Measurements from ENCODE around the gene MMP10.

GRCh38 chr11:102751673-102752072, 28.8 kb downstream of the MMP10 start:
- TF ChIP-seq, protein P1, sequence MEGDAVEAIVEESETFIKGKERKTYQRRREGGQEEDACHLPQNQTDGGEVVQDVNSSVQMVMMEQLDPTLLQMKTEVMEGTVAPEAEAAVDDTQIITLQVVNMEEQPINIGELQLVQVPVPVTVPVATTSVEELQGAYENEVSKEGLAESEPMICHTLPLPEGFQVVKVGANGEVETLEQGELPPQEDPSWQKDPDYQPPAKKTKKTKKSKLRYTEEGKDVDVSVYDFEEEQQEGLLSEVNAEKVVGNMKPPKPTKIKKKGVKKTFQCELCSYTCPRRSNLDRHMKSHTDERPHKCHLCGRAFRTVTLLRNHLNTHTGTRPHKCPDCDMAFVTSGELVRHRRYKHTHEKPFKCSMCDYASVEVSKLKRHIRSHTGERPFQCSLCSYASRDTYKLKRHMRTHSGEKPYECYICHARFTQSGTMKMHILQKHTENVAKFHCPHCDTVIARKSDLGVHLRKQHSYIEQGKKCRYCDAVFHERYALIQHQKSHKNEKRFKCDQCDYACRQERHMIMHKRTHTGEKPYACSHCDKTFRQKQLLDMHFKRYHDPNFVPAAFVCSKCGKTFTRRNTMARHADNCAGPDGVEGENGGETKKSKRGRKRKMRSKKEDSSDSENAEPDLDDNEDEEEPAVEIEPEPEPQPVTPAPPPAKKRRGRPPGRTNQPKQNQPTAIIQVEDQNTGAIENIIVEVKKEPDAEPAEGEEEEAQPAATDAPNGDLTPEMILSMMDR (optimal IDR thresholded peaks at IDR 0.05 in 1 of 3, IDR thresholded peaks at IDR 0.05 in 1 of 3, conservative IDR thresholded peaks at IDR 0.05 in 1 of 3; ENCODE audit: extremely low read depth in 1 of 3, insufficient read depth in 2 of 3, low read length in 3 of 3) = no peak
- TF ChIP-seq EZH2 (IDR thresholded peaks at IDR 0.05; ENCODE audit: low read length) = no peak
